HFF-Myc (cell line): ENCODE results near the gene AGAP3.

Source experiments
- DNase-seq: peaks from one replicate; pipeline ENCODE4 v3.0.0-alpha.2; 2011; ENCODE audit warnings: low read depth; ENCODE audit errors: extremely low read depth
- H3K4me3 ChIP-seq: replicated peaks from 2 replicates; pipeline ENCODE4 v1.5.1; 2011; ENCODE audit warnings: low read depth, mild to moderate bottlenecking, control low read depth, low read length
- TF ChIP-seq, protein P1 (sequence below): IDR thresholded peaks from 2 replicates; pipeline ENCODE4 v1.5.1; 2012; ENCODE audit warnings: mild to moderate bottlenecking, low read depth, low read length, control low read depth; ENCODE audit errors: missing control alignments

The AGAP3 gene

DNA sequence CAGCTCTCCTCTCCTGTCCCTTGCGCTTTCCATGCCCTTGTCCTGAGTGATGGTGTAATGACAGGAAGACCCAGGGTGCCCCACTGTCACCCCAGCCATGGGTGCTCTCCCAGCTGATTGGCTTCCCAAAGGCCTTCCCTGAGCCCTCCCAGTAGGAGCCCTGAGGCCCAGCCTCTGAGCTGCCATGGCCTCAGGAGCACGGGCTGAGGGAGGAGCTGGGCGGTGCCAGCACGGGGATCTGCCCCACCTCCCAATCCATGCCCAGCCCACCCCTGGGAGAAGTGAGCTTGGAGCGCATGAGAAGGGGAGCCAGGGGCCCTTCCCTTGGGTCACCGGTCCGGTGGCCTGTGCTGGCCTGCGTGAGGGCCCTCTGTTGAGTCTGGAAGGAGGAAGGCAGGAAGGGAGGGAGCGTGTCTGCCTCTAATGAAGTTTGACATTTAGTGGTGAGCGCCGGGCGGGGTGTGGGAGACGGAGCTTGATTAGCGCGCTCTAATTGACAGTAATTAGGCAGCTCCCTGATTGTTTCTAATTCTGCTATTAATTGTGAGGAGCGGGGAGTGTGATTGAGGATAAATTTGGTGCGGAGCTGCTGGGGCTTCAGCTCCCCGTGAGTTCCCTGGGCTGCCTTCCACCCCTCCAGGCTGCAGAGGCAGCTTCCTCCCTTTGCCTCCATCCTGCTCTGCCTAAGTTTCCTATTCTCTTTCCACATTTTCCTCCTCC is 53.0 kb downstream of the AGAP3 start:
- H3K4me3 ChIP-seq: no peak overlapping the region
- no peak for DNase-seq
- TF ChIP-seq, protein P1, sequence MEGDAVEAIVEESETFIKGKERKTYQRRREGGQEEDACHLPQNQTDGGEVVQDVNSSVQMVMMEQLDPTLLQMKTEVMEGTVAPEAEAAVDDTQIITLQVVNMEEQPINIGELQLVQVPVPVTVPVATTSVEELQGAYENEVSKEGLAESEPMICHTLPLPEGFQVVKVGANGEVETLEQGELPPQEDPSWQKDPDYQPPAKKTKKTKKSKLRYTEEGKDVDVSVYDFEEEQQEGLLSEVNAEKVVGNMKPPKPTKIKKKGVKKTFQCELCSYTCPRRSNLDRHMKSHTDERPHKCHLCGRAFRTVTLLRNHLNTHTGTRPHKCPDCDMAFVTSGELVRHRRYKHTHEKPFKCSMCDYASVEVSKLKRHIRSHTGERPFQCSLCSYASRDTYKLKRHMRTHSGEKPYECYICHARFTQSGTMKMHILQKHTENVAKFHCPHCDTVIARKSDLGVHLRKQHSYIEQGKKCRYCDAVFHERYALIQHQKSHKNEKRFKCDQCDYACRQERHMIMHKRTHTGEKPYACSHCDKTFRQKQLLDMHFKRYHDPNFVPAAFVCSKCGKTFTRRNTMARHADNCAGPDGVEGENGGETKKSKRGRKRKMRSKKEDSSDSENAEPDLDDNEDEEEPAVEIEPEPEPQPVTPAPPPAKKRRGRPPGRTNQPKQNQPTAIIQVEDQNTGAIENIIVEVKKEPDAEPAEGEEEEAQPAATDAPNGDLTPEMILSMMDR: no peak

DNA sequence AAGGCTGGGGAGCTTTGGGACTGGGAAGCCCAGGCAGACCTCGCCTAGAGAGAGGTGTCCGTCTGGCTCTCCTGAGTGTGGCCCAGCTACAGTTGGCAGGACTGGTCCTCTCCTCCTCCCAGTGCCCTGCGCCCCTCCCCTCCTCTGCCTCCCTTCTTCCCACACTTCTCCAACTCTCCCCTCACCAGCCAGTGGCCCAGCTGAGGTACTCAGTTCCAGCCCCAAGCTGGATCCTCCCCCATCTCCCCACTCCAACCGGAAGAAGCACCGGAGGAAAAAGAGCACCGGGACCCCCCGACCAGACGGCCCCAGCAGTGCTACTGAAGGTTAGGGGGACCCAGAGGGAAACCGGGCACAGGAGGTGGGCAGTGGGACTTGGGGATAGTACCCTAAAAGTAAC is 53.5 kb downstream of the AGAP3 start:
- no peak for DNase-seq
- no peak overlapping the region for H3K4me3 ChIP-seq
- TF ChIP-seq, protein P1: no peak

DNA sequence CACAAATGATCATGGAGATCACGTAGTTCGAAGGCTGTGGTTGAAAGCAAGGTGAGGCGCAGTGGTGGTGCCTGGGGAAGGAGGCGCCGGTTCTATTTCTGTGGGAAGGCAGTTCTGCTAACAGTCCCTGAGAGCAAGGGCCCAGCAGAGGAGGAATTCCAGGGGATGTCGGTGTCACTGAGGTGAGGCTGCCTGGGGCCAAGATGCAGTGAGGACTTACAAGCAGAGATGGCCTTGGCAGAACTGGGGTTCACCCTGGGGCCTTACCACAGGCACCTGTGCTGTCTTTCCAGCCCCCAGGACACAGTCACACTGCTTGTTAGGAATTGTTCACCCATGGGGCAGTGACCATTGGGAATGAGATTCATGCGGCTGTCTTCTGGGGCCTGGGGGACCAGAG is 54.6 kb downstream of the AGAP3 start:
- TF ChIP-seq, protein P1: no peak
- no peak overlapping the region for H3K4me3 ChIP-seq

DNA sequence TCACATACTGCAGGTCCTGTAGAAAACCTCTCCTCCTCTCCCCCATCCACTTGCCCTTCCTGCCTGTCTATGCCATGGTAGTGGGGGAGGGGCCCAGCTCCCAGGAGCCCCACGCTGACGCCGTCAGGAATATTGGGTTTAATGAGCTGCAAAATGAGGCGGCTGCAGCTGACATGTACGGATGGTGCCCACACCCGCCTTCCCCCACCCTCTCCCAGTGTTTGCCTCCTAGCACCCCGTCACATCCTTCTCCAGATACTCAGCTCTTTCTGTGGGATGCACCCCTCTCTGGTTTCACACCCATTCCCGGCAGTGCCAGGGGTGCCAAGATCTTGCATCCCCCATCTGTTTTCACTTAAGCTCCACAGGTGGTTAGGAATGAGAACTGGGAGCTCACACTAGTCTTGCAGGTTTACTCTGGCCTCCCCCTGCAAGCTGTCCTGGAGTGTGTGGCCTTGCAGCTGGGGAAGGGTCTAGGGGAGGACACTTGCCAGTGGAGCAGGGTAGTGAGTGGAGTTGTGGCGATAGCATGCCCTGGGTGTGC is 55.1 kb downstream of the AGAP3 start:
- TF ChIP-seq, protein P1: no peak
- H3K4me3 ChIP-seq: no peak overlapping the region
- no peak for DNase-seq

More for the DNA sequence above, 54.6 kb downstream of the AGAP3 start:
- no peak for DNase-seq

DNA sequence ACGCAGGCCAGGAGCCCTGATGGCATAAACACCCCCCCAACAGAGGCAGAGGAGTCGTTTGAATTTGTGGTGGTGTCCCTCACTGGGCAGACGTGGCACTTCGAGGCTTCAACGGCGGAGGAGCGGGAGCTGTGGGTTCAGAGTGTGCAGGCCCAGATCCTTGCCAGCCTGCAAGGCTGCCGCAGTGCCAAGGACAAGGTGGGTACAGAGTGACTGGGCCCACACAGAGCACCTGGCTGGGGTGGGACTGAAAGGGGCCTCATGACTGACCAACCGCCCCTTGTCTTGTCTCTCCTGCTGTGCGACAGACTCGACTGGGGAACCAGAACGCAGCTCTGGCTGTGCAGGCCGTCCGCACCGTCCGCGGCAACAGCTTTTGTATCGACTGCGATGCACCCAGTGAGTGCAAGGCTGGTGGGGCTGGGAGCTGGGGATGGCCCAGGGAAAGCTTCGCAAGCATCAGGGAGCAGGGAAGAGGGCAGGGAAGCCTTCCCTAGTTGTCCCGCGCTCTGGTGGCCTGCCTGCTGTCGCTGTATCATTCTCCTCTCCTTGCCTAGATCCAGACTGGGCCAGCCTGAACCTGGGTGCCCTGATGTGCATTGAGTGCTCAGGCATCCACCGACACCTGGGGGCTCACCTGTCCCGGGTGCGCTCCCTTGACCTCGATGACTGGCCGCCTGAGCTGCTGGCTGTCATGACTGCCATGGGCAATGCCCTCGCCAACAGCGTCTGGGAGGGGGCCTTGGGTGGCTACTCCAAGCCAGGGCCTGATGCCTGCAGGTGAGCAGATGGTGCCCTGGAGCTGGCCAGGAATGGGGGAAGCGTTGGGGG is 55.8 kb downstream of the AGAP3 start:
- no peak overlapping the region for H3K4me3 ChIP-seq
- no peak for DNase-seq
- TF ChIP-seq, protein P1: no peak

DNA sequence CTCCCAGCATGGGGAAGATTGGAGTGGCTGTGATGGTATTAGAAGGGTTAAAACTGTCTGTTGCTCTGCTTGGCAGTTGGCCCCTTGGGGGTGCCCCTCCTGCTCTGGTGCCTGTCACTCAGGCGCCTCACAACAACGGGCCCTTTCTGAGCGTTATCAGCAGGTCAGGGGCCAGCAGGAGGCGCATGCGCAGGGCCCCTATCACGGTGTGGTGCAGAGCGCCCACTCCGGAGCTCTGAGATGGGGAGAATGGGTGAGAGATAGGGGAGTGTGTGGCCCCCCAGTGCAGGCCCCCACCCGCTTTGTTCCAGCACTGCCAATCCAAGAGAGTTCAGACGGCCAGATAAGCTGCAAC is 56.4 kb downstream of the AGAP3 start:
- TF ChIP-seq, protein P1: no peak
- H3K4me3 ChIP-seq: no peak overlapping the region
- no peak for DNase-seq
